Measurements from ENCODE around the gene KIRREL3.

The KIRREL3 gene

DNA sequence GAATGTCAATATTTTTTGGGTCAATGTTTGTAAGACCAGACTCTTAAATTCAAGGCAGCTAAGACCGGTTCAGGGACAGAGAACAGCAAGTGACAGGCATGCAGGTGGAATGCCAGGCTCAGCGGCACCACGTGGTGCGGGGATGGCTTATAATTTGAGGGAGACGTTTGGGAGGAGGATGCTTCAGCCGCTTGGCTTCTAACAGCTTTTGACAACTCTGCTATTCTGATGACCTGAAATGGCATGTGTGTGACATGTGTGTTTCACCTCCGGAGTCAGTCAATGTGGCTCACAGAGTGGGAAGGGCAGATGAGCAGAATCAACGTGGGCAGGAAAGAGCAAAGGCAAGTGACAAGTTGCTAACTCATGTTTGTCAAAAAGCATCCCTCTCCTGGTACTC is 228.3 kb downstream of the KIRREL3 start:
- Histone ChIP-seq H3K4me2 (ENCODE audit: low read length) (no peak overlapping the region), H3K27me3 (ENCODE audit: low read depth, low read length) (0 out of 2 replicates have a peak, but pooled peaks cover 2% of the 10 kb centered on the region), H3K27ac (ENCODE audit: low read length) (no peak overlapping the region), H2AFZ (ENCODE audit: low read depth, low read length) (no peak overlapping the region), H3K79me2 (ENCODE audit: low read length) (no peaks in the 10 kb centered on the region), H3K9ac (ENCODE audit: low read length) (no peak overlapping the region), H3K4me3 (ENCODE audit: low read length) (no peak overlapping the region), H4K20me1 (ENCODE audit: insufficient read depth, low read length) (no peaks in the 10 kb centered on the region), H3K9me3 (ENCODE audit: insufficient read depth, low read length) (no peaks in the 10 kb centered on the region), H3K4me1 (ENCODE audit: low read length) (no peaks in the 10 kb centered on the region), H3K36me3 (replicated peaks; ENCODE audit: low read depth, low read length) (no peaks in the 10 kb centered on the region)
- TF ChIP-seq EZH2phosphoT487 (IDR thresholded peaks at IDR 0.05; ENCODE audit: low read depth), result no peak
- TF ChIP-seq, protein P1, sequence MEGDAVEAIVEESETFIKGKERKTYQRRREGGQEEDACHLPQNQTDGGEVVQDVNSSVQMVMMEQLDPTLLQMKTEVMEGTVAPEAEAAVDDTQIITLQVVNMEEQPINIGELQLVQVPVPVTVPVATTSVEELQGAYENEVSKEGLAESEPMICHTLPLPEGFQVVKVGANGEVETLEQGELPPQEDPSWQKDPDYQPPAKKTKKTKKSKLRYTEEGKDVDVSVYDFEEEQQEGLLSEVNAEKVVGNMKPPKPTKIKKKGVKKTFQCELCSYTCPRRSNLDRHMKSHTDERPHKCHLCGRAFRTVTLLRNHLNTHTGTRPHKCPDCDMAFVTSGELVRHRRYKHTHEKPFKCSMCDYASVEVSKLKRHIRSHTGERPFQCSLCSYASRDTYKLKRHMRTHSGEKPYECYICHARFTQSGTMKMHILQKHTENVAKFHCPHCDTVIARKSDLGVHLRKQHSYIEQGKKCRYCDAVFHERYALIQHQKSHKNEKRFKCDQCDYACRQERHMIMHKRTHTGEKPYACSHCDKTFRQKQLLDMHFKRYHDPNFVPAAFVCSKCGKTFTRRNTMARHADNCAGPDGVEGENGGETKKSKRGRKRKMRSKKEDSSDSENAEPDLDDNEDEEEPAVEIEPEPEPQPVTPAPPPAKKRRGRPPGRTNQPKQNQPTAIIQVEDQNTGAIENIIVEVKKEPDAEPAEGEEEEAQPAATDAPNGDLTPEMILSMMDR (IDR thresholded peaks at IDR 0.05; ENCODE audit: low read depth, low read length), result no peak

- Histone ChIP-seq H3K36me3 (replicated peaks; ENCODE audit: low read depth, low read length) (no peaks in the 10 kb centered on the region), H4K20me1 (ENCODE audit: insufficient read depth, low read length) (no peaks in the 10 kb centered on the region), H3K4me3 (ENCODE audit: low read length) (no peak overlapping the region), H3K9ac (ENCODE audit: low read length) (no peak overlapping the region), H3K9me3 (ENCODE audit: insufficient read depth, low read length) (no peaks in the 10 kb centered on the region), H3K4me2 (ENCODE audit: low read length) (no peak overlapping the region), H2AFZ (ENCODE audit: low read depth, low read length) (no peak overlapping the region), H3K4me1 (ENCODE audit: low read length) (no peaks in the 10 kb centered on the region), H3K27ac (ENCODE audit: low read length) (no peak overlapping the region), H3K79me2 (ENCODE audit: low read length) (no peaks in the 10 kb centered on the region), H3K27me3 (ENCODE audit: low read depth, low read length) (peaks cover 5% of the 10 kb centered on the region; the same call in 1 of the 2 replicates)
- TF ChIP-seq, protein P1 (IDR thresholded peaks at IDR 0.05; ENCODE audit: low read depth, low read length), result no peak
- no peak for TF ChIP-seq EZH2phosphoT487 (IDR thresholded peaks at IDR 0.05; ENCODE audit: low read depth)
Measured at GRCh38 chr11:126768702-126769101, 231.9 kb downstream of the KIRREL3 start.

DNA sequence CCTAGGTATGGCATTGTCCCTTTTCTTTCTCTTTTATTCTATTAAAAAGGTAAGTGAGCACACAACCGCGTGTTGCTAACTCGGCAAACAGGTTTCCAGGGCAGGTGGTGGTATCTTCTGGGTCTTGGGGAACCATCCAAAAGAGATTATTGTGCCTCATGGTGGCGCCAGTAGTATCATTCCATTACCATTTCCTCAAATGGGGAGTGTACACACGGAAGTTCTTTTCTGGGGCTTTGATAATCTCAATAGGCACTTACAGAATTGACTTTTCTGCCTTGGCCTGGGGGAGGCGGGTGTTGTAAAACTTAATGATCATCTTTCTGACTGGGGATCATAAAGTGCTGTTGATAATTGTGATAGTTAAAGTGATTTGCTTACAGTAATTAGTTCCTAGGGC is 234.1 kb downstream of the KIRREL3 start:
- Histone ChIP-seq H3K4me2 (ENCODE audit: low read length) (no peak overlapping the region), H4K20me1 (ENCODE audit: insufficient read depth, low read length) (no peaks in the 10 kb centered on the region), H3K36me3 (replicated peaks; ENCODE audit: low read depth, low read length) (no peaks in the 10 kb centered on the region), H3K79me2 (ENCODE audit: low read length) (no peaks in the 10 kb centered on the region), H3K4me1 (ENCODE audit: low read length) (no peaks in the 10 kb centered on the region), H3K27ac (ENCODE audit: low read length) (no peak overlapping the region), H3K9ac (ENCODE audit: low read length) (no peak overlapping the region), H2AFZ (ENCODE audit: low read depth, low read length) (no peak overlapping the region), H3K27me3 (ENCODE audit: low read depth, low read length) (peaks cover 5% of the 10 kb centered on the region; the same call in 1 of the 2 replicates), H3K9me3 (ENCODE audit: insufficient read depth, low read length) (no peaks in the 10 kb centered on the region), H3K4me3 (ENCODE audit: low read length) (no peak overlapping the region)
- TF ChIP-seq, protein P1 (IDR thresholded peaks at IDR 0.05; ENCODE audit: low read depth, low read length), result 0 out of 2 replicates have a peak, but pooled peaks have one; percentile 5
- TF ChIP-seq EZH2phosphoT487 (IDR thresholded peaks at IDR 0.05; ENCODE audit: low read depth), result no peak

DNA sequence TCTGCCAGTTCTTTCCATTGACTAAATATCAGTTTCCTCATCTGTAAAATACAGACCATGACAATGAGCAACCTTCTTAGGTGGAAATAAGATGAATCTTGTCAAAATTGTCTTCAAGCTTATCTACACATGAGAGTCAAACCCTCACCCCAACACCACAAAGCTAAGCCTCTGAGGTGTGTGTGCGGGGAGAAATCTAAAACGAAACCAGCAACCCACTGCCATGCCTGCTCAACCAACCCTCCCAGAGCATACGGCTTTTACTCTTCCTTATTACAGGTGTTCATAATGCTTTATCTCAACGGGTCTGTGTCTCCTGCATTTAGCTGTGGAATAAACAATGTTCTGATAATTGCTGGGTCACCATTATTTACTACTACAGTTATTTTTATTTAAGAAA is 235.4 kb downstream of the KIRREL3 start:
- no peak for TF ChIP-seq EZH2phosphoT487 (IDR thresholded peaks at IDR 0.05; ENCODE audit: low read depth)
- TF ChIP-seq, protein P1 (IDR thresholded peaks at IDR 0.05; ENCODE audit: low read depth, low read length), result no peak
- Histone ChIP-seq H3K36me3 (replicated peaks; ENCODE audit: low read depth, low read length) (no peaks in the 10 kb centered on the region), H3K9ac (ENCODE audit: low read length) (no peak overlapping the region), H3K4me1 (ENCODE audit: low read length) (no peaks in the 10 kb centered on the region), H4K20me1 (ENCODE audit: insufficient read depth, low read length) (no peaks in the 10 kb centered on the region), H2AFZ (ENCODE audit: low read depth, low read length) (no peak overlapping the region), H3K27ac (ENCODE audit: low read length) (no peak overlapping the region), H3K4me3 (ENCODE audit: low read length) (no peak overlapping the region), H3K4me2 (ENCODE audit: low read length) (no peak overlapping the region), H3K9me3 (ENCODE audit: insufficient read depth, low read length) (no peaks in the 10 kb centered on the region), H3K79me2 (ENCODE audit: low read length) (no peaks in the 10 kb centered on the region), H3K27me3 (ENCODE audit: low read depth, low read length) (peaks cover 10% of the 10 kb centered on the region; the same call in 1 of the 2 replicates)
